ENCODE measurements around the gene DDX10. TPM values are rescaled to one million over a fixed set of nuclear protein-coding genes. Genes with fewer than 3 reads are reported as not detected.

DDX10 gene
- polyA plus RNA-seq, 1 donor (not counting 4 experiments of a cell fraction or from before 2014, with no cell fraction given) = 32.3 TPM

- Histone ChIP-seq H3K4me1 (ENCODE audit: control insufficient read depth, extremely low read depth, insufficient read depth, low read length) (peaks cover 9% of the 10 kb centered on the region), H2AFZ (ENCODE audit: control insufficient read depth, low read length) (no peak overlapping the region), H4K20me1 (ENCODE audit: control insufficient read depth, extremely low read depth, insufficient read depth, low read length) (no peaks in the 10 kb centered on the region), H3K9me1 (ENCODE audit: control insufficient read depth, extremely low read depth, insufficient read depth, low read length) (no peaks in the 10 kb centered on the region), H3K4me2 (ENCODE audit: control insufficient read depth, extremely low read depth, insufficient read depth, low read depth, low read length) (no peak overlapping the region), H3K27ac (ENCODE audit: control insufficient read depth, insufficient read depth, low read length) (no peak overlapping the region), H3K36me3 (ENCODE audit: control insufficient read depth in 2 of 2, extremely low read depth in 1 of 2, insufficient read depth in 2 of 2, low read length in 2 of 2) (no peaks in the 10 kb centered on the region), H3K9me3 (ENCODE audit: control insufficient read depth, low read depth, low read length) (no peaks in the 10 kb centered on the region), H3K9ac (ENCODE audit: control insufficient read depth, extremely low read depth, insufficient read depth, low read length) (no peak overlapping the region), H3K79me2 (ENCODE audit: control insufficient read depth, insufficient read depth, low read length) (no peaks in the 10 kb centered on the region), H3K27me3 (ENCODE audit: control insufficient read depth, extremely low read depth, insufficient read depth, low read length) (no peaks in the 10 kb centered on the region), H3K4me3 (ENCODE audit: control insufficient read depth in 2 of 3, extremely low read depth in 1 of 3, insufficient read depth in 2 of 3, low read depth in 1 of 3, low read length in 3 of 3) (no peak overlapping the region)
- DNase-seq (ENCODE audit: low read depth, low spot score) = no peak
- FAIRE-seq = no peak
- no peak for TF ChIP-seq EZH2 (IDR thresholded peaks at IDR 0.05; ENCODE audit: low read length)
- TF ChIP-seq, protein P1, sequence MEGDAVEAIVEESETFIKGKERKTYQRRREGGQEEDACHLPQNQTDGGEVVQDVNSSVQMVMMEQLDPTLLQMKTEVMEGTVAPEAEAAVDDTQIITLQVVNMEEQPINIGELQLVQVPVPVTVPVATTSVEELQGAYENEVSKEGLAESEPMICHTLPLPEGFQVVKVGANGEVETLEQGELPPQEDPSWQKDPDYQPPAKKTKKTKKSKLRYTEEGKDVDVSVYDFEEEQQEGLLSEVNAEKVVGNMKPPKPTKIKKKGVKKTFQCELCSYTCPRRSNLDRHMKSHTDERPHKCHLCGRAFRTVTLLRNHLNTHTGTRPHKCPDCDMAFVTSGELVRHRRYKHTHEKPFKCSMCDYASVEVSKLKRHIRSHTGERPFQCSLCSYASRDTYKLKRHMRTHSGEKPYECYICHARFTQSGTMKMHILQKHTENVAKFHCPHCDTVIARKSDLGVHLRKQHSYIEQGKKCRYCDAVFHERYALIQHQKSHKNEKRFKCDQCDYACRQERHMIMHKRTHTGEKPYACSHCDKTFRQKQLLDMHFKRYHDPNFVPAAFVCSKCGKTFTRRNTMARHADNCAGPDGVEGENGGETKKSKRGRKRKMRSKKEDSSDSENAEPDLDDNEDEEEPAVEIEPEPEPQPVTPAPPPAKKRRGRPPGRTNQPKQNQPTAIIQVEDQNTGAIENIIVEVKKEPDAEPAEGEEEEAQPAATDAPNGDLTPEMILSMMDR (optimal IDR thresholded peaks at IDR 0.05 in 1 of 3, IDR thresholded peaks at IDR 0.05 in 1 of 3, conservative IDR thresholded peaks at IDR 0.05 in 1 of 3; ENCODE audit: extremely low read depth in 1 of 3, insufficient read depth in 2 of 3, low read length in 3 of 3) = no peak
- dilution Hi-C loops (cut with MboI; ENCODE audit: extremely low pct_ligation_motif_present, low sequenced_read_pairs) = no loop called here
These were observed 239.6 kb downstream of the DDX10 start for GRCh38 chr11:108904480-108904879.

GRCh38 chr11:108906329-108906728 lies 241.5 kb downstream of the DDX10 start:
- peak; percentile 66 for FAIRE-seq
- H3K27me3 ChIP-seq (ENCODE audit: control insufficient read depth, extremely low read depth, insufficient read depth, low read length) = no peaks in the 10 kb centered on the region
- H4K20me1 ChIP-seq (ENCODE audit: control insufficient read depth, extremely low read depth, insufficient read depth, low read length) = no peaks in the 10 kb centered on the region
- dilution Hi-C loops (cut with MboI; ENCODE audit: extremely low pct_ligation_motif_present, low sequenced_read_pairs) = no loop called here
- peaks cover 9% of the 10 kb centered on the region for H3K4me1 ChIP-seq (ENCODE audit: control insufficient read depth, extremely low read depth, insufficient read depth, low read length)
- peak; percentile 13 for DNase-seq (ENCODE audit: low read depth, low spot score)
- H3K9me3 ChIP-seq (ENCODE audit: control insufficient read depth, low read depth, low read length) = no peaks in the 10 kb centered on the region
- H3K4me2 ChIP-seq (ENCODE audit: control insufficient read depth, extremely low read depth, insufficient read depth, low read depth, low read length) = no peak overlapping the region
- no peak overlapping the region for H3K4me3 ChIP-seq (ENCODE audit: control insufficient read depth in 2 of 3, extremely low read depth in 1 of 3, insufficient read depth in 2 of 3, low read depth in 1 of 3, low read length in 3 of 3)
- no peaks in the 10 kb centered on the region for H3K79me2 ChIP-seq (ENCODE audit: control insufficient read depth, insufficient read depth, low read length)
- TF ChIP-seq, protein P1 (optimal IDR thresholded peaks at IDR 0.05 in 1 of 3, IDR thresholded peaks at IDR 0.05 in 1 of 3, conservative IDR thresholded peaks at IDR 0.05 in 1 of 3; ENCODE audit: extremely low read depth in 1 of 3, insufficient read depth in 2 of 3, low read length in 3 of 3) = peak in 1 of 3 experiments; percentile 1
- no peak for TF ChIP-seq EZH2 (IDR thresholded peaks at IDR 0.05; ENCODE audit: low read length)
- H3K36me3 ChIP-seq (ENCODE audit: control insufficient read depth in 2 of 2, extremely low read depth in 1 of 2, insufficient read depth in 2 of 2, low read length in 2 of 2) = no peaks in the 10 kb centered on the region
- no peak overlapping the region for H2AFZ ChIP-seq (ENCODE audit: control insufficient read depth, low read length)
- H3K9me1 ChIP-seq (ENCODE audit: control insufficient read depth, extremely low read depth, insufficient read depth, low read length) = no peaks in the 10 kb centered on the region
- H3K27ac ChIP-seq (ENCODE audit: control insufficient read depth, insufficient read depth, low read length) = no peak overlapping the region
- no peak overlapping the region for H3K9ac ChIP-seq (ENCODE audit: control insufficient read depth, extremely low read depth, insufficient read depth, low read length)
